Measurements from ENCODE around the gene RANBP17.
"Not testable (repeated sequence)": the region's sequence is repeated elsewhere in the genome, so short reads cannot be mapped to it uniquely, and the experiment has no call there.

RANBP17 gene

GRCh38 chr5:171155621-171156020 is 293.8 kb downstream of the RANBP17 start:
- peak; percentile 67 for DNase-seq (ENCODE audit: low read depth)

- DNase-seq (ENCODE audit: low read depth): peak; percentile 11
Measured at GRCh38 chr5:171157276-171157675, 295.5 kb downstream of the RANBP17 start.

DNA sequence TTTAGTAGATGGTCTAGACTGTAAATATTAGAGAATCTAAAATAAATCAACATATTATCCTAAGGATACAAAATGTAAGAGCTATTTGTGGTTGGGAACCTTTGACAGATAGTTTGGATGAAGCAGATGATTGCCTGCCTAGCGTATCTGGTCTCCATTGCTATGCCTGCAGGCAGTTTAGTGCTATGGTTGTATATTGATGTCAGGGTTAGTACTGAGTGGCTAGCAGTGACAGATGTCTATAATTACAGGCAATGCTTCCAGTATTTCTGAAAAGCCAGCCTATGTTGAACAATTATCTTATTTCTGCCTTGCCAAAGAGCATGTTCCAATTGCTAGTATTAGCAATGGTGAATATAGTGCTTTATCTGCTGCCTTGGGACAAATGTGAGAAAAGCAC is 296.0 kb downstream of the RANBP17 start:
- no peak for DNase-seq (ENCODE audit: low read depth)

GRCh38 chr5:171158581-171158980 is 296.8 kb downstream of the RANBP17 start:
- no peak for DNase-seq (ENCODE audit: low read depth)

- DNase-seq (ENCODE audit: low read depth): peak; percentile 12
Measured at GRCh38 chr5:171162165-171162564, 300.3 kb downstream of the RANBP17 start.

- peak; percentile 75 for DNase-seq (ENCODE audit: low read depth)
Measured at GRCh38 chr5:171162596-171162995, 300.8 kb downstream of the RANBP17 start.

- DNase-seq (ENCODE audit: low read depth): no peak
Measured at GRCh38 chr5:171166766-171167165, 304.9 kb downstream of the RANBP17 start.

GRCh38 chr5:171168171-171168570 is 306.4 kb downstream of the RANBP17 start:
- DNase-seq (ENCODE audit: low read depth): no peak

GRCh38 chr5:171174960-171175359 is 313.1 kb downstream of the RANBP17 start:
- not testable (repeated sequence) for DNase-seq (ENCODE audit: low read depth)

DNA sequence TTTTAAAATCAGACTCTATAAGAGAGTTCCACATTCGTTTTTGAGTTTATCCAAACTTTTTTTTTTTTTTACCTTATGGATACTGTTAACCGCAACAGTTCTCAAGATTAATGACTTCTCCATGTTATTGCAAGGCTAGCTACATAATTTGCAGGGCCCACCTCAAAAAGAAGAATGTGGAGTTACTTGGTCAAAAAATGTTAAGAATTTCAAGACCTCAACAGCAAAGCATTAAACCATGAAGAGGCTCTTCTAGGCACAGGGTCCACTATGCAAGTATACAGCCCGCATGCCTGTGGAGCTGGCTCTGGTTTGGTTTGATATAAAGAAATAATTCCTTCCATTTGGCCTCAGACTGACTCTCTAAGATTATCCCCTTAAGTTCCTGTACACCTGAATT is 313.9 kb downstream of the RANBP17 start:
- no peak for DNase-seq (ENCODE audit: low read depth)

- DNase-seq (ENCODE audit: low read depth): not testable (repeated sequence)
Measured at GRCh38 chr5:171178190-171178589, 316.4 kb downstream of the RANBP17 start.

DNA sequence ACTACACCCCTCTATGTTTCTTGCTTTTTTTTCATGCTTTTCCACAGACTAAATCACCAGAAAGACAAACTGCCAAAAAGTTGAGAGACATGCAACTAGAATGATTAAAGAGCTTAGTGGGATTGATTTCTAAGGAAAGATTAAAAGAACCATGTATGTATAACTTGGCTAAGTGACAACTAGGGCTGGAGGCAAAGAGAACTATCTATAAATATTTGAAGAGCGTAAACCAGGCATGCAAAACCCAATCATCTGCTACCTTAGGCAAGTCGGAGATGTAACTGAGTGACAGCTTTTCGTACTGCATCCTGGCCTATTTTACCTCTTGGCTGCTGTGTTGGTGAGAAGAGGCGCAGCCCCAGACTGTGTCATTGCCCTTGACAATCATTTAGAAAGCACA is 326.2 kb downstream of the RANBP17 start:
- DNase-seq (ENCODE audit: low read depth): no peak

GRCh38 chr5:171189442-171189841 is 327.6 kb downstream of the RANBP17 start:
- no peak for DNase-seq (ENCODE audit: low read depth)

DNA sequence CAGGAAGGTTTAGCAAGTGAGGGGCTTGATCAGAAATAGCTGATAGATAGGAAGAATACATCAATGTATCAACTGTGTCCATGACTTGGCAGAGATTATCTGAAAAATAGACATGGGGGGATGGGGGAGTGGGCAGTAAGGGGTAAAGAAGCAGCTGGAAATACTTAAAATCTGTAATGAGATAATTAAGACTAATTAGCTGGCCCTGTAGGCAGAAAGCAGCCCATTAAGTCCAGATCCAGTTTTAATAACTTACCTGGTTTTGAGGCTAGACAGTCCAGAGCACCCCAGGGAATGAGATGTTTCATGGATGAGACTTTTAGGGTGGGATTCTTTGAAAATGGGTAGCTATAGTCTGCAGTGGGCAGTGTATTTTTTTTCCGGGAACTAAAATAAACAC is 330.3 kb downstream of the RANBP17 start:
- DNase-seq (ENCODE audit: low read depth): no peak

GRCh38 chr5:171201310-171201709 is 339.5 kb downstream of the RANBP17 start:
- no peak for DNase-seq (ENCODE audit: low read depth)

DNA sequence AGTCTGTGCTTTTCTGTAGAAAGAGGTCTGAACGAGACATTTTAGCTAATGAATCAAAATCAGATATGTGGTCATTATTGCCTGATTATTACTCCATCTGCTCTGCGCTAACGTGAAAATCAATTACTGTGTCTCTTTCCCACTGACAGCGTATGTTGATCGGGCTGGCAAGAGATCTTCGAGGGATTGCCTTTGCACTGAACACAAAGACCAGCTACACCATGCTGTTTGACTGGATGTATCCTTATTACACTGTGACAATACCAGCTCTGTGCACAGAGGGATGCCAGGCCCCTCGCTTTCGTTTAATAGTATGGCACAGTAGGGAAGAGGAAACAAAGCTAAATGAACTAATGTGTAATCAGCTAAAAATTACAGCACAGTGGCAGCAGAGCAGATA is 343.6 kb downstream of the RANBP17 start:
- DNase-seq (ENCODE audit: low read depth): no peak

GRCh38 chr5:171207256-171207847 is 345.5 kb downstream of the RANBP17 start:
- DNase-seq (ENCODE audit: low read depth): peak; percentile 52

- no peak for DNase-seq (ENCODE audit: low read depth)
Measured at GRCh38 chr5:171221916-171222315, 360.1 kb downstream of the RANBP17 start.

GRCh38 chr5:171223927-171224326 is 362.1 kb downstream of the RANBP17 start:
- DNase-seq (ENCODE audit: low read depth): no peak

DNA sequence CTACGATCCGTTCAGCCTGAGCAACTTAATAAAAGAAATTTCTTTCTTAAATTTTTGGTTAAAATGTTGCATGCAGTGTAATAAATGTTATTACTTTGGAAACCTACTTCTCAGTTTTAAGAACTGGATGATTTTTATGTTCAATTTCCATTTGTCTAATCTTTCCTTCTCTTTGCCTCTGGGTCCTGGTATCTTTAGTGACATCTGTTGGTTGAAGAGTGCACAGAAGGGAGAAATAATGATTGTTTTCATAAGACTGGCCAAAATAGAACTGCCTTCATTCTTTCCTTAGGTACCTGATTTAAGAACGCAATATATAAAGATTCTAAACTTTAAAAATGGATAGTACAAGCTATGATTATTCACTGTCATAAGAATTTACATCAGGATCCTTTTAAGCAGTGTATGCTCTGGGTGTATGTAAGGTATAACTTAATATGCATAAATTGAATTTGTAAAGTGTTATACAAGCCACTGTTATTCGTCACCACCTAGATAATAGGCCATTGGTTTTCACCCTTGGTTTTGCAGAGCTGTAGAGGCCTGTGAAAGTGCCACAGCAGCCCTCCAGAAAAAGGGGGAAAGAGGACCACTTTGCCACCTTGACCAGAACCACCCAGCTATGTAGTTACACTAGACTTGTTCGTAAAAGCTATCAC is 364.4 kb downstream of the RANBP17 start:
- peak; percentile 20 for DNase-seq (ENCODE audit: low read depth)

GRCh38 chr5:171226864-171227263 is 365.0 kb downstream of the RANBP17 start:
- no peak for DNase-seq (ENCODE audit: low read depth)

GRCh38 chr5:171236651-171237050 is 374.8 kb downstream of the RANBP17 start:
- DNase-seq (ENCODE audit: low read depth): no peak

GRCh38 chr5:171242521-171242920 is 380.7 kb downstream of the RANBP17 start:
- DNase-seq (ENCODE audit: low read depth): no peak

DNA sequence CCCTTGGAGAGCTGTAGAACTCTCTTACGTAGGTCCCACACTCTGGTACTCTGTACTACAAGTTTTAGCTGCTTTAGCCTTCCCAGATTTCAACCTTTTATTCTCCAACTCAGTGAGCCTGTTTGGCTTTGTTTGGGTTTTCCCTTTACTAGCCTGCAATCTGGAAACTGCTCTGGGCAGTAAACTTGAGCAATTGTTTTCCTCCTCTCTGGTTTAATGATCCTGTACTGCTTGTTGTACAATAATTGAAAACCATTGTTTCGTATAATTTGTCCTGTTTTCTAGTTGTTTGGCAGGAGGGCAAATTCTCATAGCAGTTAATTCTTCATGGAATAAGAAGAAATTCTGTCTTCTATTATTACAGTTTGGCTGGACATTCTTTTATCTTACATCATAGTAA is 384.4 kb downstream of the RANBP17 start:
- DNase-seq (ENCODE audit: low read depth): no peak

All from iris pigment epithelial cell (primary cell).